Smooth muscle cell (in vitro differentiated cells): ENCODE results near the gene PWWP3B. TPM values are rescaled to one million over a fixed set of nuclear protein-coding genes. Genes with fewer than 3 reads are reported as not detected.

Experiments used
- DNase-seq: peaks from one replicate; lab custom pipeline; 2025; ENCODE audit not compliant: unreplicated experiment; lab: John Stamatoyannopoulos, UW
- H2AFZ ChIP-seq: fragments of 200-600 bp; sonication (generic); 2 replicates; pipeline ENCODE4 v1.6.0; 2016; ENCODE audit warnings: antibody characterized with exemption, low read depth, mild to moderate bottlenecking
- H3F3A ChIP-seq: fragments of 200-600 bp; sonication (generic); 2 replicates; pipeline ENCODE4 v1.6.0; 2017; ENCODE audit warnings: antibody characterized with exemption, low read depth
- H3K27ac ChIP-seq: fragments of 200-600 bp; sonication (generic); 2 replicates; pipeline ENCODE4 v1.5.1; 2016; ENCODE audit warnings: low read depth, mild to moderate bottlenecking
- H3K27me3 ChIP-seq: fragments of 200-600 bp; sonication (generic); 2 replicates; pipeline ENCODE4 v1.6.1; 2016; ENCODE audit warnings: low read depth, mild to moderate bottlenecking
- H3K36me3 ChIP-seq: fragments of 200-600 bp; sonication (generic); 2 replicates; pipeline ENCODE4 v1.5.1; 2016; ENCODE audit warnings: low read depth
- H3K4me1 ChIP-seq: fragments of 200-600 bp; sonication (generic); 2 replicates; pipeline ENCODE4 v1.5.1; 2016; ENCODE audit warnings: low read depth
- H3K4me2 ChIP-seq: fragments of 200-600 bp; sonication (generic); 2 replicates; pipeline ENCODE4 v1.6.0; 2016; ENCODE audit warnings: mild to moderate bottlenecking
- H3K4me3 ChIP-seq: fragments of 200-600 bp; sonication (generic); 2 replicates; pipeline ENCODE4 v1.5.1; 2016; ENCODE audit warnings: mild to moderate bottlenecking
- H3K79me2 ChIP-seq: fragments of 200-600 bp; sonication (generic); 2 replicates; pipeline ENCODE4 v1.6.0; 2016; ENCODE audit warnings: low read depth, mild to moderate bottlenecking
- H3K9ac ChIP-seq: fragments of 200-600 bp; sonication (generic); 2 replicates; pipeline ENCODE4 v1.6.0; 2016; ENCODE audit warnings: low read depth
- H3K9me3 ChIP-seq: fragments of 200-600 bp; sonication (generic); replicated peaks from 2 replicates; pipeline ENCODE4 v1.5.1; 2016; ENCODE audit warnings: low read depth
- H4K20me1 ChIP-seq: fragments of 200-600 bp; sonication (generic); 2 replicates; pipeline ENCODE4 v1.6.0; 2016; ENCODE audit warnings: low read depth
- CTCF ChIP-seq: fragments of 200-600 bp; sonication (generic); IDR thresholded peaks from 2 replicates; pipeline ENCODE4 v1.5.1; 2017; ENCODE audit warnings: borderline replicate concordance, mild to moderate bottlenecking, antibody characterized with exemption; ENCODE audit not compliant: insufficient read depth, poor library complexity, severe bottlenecking
- WGBS: methylation state at CpG from one replicate; pipeline ENCODE4 v1.1.7; 2016; ENCODE audit warnings: low lambda C conversion rate; 5-methylcytosine and 5-hydroxymethylcytosine counted together
- polyA plus RNA-seq: library from polyadenylated mRNA; unstranded; fragments of >200 nt; fragmentation: Nextera tagmentation; extraction: Ambion mirVana; gene quantifications from 2 replicates; pipeline ENCODE4 v1.2.1, GENCODE V29; 2016
- total RNA-seq: library from RNA; depleted of rRNA; stranded (reverse); fragments of >200 nt; gene quantifications from 2 replicates; pipeline ENCODE4 v1.2.3, GENCODE V29; 2014

Gene PWWP3B
- total and polyA plus RNA-seq, 2 experiments from 2014 or later: 1.2 to 4.4 TPM

- Histone ChIP-seq H3K27me3 (no peaks in the 10 kb centered on the region), H4K20me1 (no peaks in the 10 kb centered on the region), H3K4me2 (no peak overlapping the region), H3F3A (no peaks in the 10 kb centered on the region), H2AFZ (no peak overlapping the region), H3K4me3 (no peak overlapping the region), H3K79me2 (no peaks in the 10 kb centered on the region), H3K9ac (no peak overlapping the region), H3K4me1 (no peaks in the 10 kb centered on the region), H3K9me3 (no peaks in the 10 kb centered on the region), H3K27ac (no peak overlapping the region), H3K36me3 (no peaks in the 10 kb centered on the region)
- no peak for DNase-seq
- no peak for TF ChIP-seq CTCF
These were observed 35.2 kb downstream of the PWWP3B start for GRCh38 chrX:106203315-106203714.

- no peak for TF ChIP-seq CTCF
- Histone ChIP-seq H3K27ac (no peak overlapping the region), H3K79me2 (no peaks in the 10 kb centered on the region), H3K9ac (no peak overlapping the region), H3K4me1 (no peaks in the 10 kb centered on the region), H2AFZ (no peak overlapping the region), H3K9me3 (no peaks in the 10 kb centered on the region), H4K20me1 (no peaks in the 10 kb centered on the region), H3F3A (no peaks in the 10 kb centered on the region), H3K27me3 (no peaks in the 10 kb centered on the region), H3K4me3 (no peak overlapping the region), H3K36me3 (no peaks in the 10 kb centered on the region), H3K4me2 (no peak overlapping the region)
- DNase-seq: no peak
- 75% methylated on average over 1 of the region's 1 CpG for WGBS
These were observed 40.0 kb downstream of the PWWP3B start for GRCh38 chrX:106208154-106208553.

Other genes with a start within 250 kb of the PWWP3B start
- gene SERPINA7, start 129.6 kb upstream of the PWWP3B start, total RNA-seq: not detected in 2 replicates
- not detected in 2 replicates for gene SERPINA7, start 129.6 kb upstream of the PWWP3B start, polyA plus RNA-seq